Measurements from ENCODE around the gene SVIL.
"Not testable (repeated sequence)": the region's sequence is repeated elsewhere in the genome, so short reads cannot be mapped to it uniquely, and the experiment has no call there.

Gene SVIL

GRCh38 chr10:29649561-29650551, 15.1 kb upstream of the SVIL start:
- DNase-seq, result no peak

- no peak for DNase-seq
Measured at GRCh38 chr10:29648983-29649268, 14.2 kb upstream of the SVIL start.

- no peak for DNase-seq
Measured at GRCh38 chr10:29648114-29648982, 13.6 kb upstream of the SVIL start.

- DNase-seq, result no peak
Measured at GRCh38 chr10:29647478-29647877, 12.7 kb upstream of the SVIL start.

- DNase-seq, result no peak
Measured at GRCh38 chr10:29646960-29647461, 12.2 kb upstream of the SVIL start.

GRCh38 chr10:29646238-29646902, 11.6 kb upstream of the SVIL start:
- no peak for DNase-seq

- no peak for DNase-seq
Measured at GRCh38 chr10:29643771-29644501, 9.2 kb upstream of the SVIL start.

- no peak for DNase-seq
Measured at GRCh38 chr10:29642990-29643389, 8.2 kb upstream of the SVIL start.

- no peak for DNase-seq
Measured at GRCh38 chr10:29637537-29637936, 2.8 kb upstream of the SVIL start.

- DNase-seq, result no peak
Measured at GRCh38 chr10:29636178-29636577, 1.4 kb upstream of the SVIL start.

GRCh38 chr10:29635711-29636144, 957 bp upstream of the SVIL start:
- no peak for DNase-seq

- DNase-seq, result no peak
Measured at GRCh38 chr10:29634105-29634504, 666 bp downstream of the SVIL start.

- DNase-seq, result no peak
Measured at GRCh38 chr10:29631049-29631339, 3.8 kb downstream of the SVIL start.

GRCh38 chr10:29630205-29631048, 4.3 kb downstream of the SVIL start:
- no peak for DNase-seq

- no peak for DNase-seq
Measured at GRCh38 chr10:29628912-29629526, 5.8 kb downstream of the SVIL start.

GRCh38 chr10:29628311-29628710, 6.5 kb downstream of the SVIL start:
- DNase-seq, result no peak

- DNase-seq, result no peak
Measured at GRCh38 chr10:29627201-29628132, 7.3 kb downstream of the SVIL start.

- not testable (repeated sequence) for DNase-seq
Measured at GRCh38 chr10:29624357-29624756, 10.4 kb downstream of the SVIL start.

- DNase-seq, result no peak
Measured at GRCh38 chr10:29623797-29624196, 11.0 kb downstream of the SVIL start.

GRCh38 chr10:29622382-29622922, 12.3 kb downstream of the SVIL start:
- DNase-seq, result no peak

Data from GDM1 (cell line).